ENCODE results near the gene TMPRSS6.

- no peak for TF ChIP-seq EZH2phosphoT487 (IDR thresholded peaks at IDR 0.05; ENCODE audit: insufficient read depth, low read depth)
- TF ChIP-seq EZH2 (IDR thresholded peaks at IDR 0.05; ENCODE audit: insufficient read depth, poor library complexity, severe bottlenecking), result no peak
Measured at GRCh38 chr22:37153901-37154300, 44.4 kb upstream of the TMPRSS6 start.
